RKO (cell line): ENCODE measurements around the gene MYCBP2.
A peak's percentile ranks its signal among the peaks of the same experiment; 100 is the strongest.
"Not testable (repeated sequence)": the region's sequence is repeated elsewhere in the genome, so short reads cannot be mapped to it uniquely, and the experiment has no call there.

Source experiments
- DNase-seq: peaks from one replicate; pipeline ENCODE4 v3.0.0-alpha.2; 2016; ENCODE audit warnings: low spot score

Gene MYCBP2

DNA sequence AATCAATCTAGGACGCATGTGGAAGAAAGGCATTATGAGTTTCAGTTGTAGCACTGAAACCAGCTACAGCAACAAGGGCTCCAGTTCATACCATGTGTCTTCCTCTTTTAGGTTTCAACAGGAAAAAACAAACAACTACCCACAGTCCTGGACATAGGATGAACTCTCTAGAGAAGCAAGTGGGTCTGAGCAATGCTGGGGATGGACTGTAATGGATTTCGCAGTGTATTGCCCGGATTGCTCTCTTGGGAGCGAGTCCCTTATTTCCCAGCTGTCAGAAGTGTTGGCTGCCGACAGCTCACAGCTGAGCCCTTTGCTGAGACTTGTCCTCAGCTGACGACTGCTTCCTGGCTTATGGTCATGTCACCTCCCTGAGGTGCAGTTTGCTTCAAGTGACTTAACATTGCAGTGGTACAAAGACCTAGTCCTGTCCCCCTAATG, 12.1 kb upstream of the MYCBP2 start:
- DNase-seq, result no peak

GRCh38 chr13:77338329-77338728, 11.4 kb upstream of the MYCBP2 start:
- DNase-seq, result no peak

- DNase-seq, result no peak
These were observed 10.3 kb upstream of the MYCBP2 start for GRCh38 chr13:77337159-77337558.

DNA sequence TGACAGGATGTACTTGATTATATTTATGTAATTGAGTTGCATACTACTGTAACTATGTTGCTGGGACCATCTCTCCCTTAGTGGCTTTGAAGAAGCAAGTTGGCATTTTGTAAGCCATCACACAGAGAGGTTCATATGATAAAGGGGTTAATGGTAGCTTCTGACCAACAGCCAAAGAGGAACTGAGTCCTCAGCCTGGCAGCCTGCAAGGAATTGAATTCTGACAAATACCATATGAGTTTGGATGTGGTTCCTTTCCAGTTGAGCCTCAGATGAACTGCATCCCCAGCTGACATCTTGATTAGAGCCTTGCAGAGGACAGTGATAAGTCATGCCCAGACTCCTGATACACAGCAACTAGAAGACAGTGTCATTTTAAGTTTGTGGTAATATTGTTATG, 8.6 kb upstream of the MYCBP2 start:
- DNase-seq, result no peak

- no peak for DNase-seq
These were observed 6.7 kb upstream of the MYCBP2 start for GRCh38 chr13:77333594-77333993.

- DNase-seq, result no peak
These were observed 4.5 kb upstream of the MYCBP2 start for GRCh38 chr13:77331421-77331820.

DNA sequence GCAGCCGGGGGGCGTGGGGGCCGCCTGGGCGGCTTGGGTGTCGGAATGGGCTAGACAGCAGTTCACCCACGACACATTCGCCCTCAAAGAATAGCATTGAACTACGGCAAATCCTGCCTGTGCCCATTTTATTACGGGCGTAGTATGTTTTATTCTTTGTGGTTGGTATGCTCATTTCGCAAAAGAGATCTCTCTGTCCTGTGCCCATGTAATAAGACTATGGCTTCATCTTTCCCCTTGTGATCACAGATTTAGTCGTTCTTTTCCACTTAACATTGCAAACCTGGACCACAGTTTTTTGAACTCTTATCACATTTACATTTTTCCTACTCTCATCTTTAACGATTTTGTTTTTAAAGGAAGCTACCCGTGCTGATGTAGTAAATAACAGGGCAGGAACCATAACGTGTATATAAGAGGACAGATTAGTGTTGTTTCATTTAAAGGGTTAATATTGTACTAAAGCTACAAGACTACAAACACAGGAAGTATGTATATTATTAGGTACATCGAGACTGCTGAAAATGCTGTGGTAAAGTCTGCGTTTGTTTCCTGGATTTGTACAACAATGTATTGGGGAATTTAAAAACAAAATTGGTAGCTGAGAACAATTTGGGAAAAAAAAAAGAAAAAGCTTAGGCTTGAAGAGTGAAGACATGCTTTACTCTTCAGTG, 3.2 kb upstream of the MYCBP2 start:
- DNase-seq, result peak; percentile 73

DNA sequence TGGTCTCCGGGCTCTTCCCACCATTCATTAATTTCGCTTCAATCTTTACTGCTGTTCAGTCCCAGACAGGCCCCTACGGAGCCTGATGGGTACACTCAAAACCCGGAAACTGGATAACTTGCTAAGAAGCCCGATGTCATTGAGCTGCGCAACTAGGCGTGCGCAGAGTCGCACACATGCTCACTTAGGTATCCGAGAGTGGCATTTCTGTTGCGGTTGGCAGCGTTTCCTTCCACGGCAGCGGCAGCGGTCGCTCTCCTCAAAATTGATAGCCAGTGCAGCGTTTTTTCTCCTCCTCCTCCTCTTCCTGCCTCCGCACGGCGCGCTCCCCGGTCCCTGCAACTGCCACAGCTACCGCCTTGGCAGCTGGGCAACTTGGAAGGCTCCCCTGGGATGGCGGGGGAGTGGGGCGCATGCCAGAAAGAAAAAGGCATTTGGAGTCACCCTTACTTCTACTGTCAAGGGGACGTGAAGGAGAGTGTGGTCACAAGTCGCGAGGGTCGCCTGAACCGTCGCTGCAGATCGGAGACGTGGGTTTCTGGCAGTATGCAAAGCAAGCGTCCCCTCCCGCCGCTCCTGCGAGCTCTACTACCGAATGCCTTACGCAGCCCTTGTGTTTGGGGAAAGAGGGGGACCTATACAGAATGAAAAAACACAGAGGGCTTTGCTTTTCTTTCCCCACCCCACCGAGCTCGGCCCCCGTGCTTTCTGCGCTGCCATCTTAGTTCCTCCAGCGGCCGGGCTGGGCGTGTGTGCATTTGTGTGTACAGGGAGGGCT, 2.4 kb upstream of the MYCBP2 start:
- peak; percentile 98 for DNase-seq

GRCh38 chr13:77328819-77329132, 1.9 kb upstream of the MYCBP2 start:
- DNase-seq, result no peak

DNA sequence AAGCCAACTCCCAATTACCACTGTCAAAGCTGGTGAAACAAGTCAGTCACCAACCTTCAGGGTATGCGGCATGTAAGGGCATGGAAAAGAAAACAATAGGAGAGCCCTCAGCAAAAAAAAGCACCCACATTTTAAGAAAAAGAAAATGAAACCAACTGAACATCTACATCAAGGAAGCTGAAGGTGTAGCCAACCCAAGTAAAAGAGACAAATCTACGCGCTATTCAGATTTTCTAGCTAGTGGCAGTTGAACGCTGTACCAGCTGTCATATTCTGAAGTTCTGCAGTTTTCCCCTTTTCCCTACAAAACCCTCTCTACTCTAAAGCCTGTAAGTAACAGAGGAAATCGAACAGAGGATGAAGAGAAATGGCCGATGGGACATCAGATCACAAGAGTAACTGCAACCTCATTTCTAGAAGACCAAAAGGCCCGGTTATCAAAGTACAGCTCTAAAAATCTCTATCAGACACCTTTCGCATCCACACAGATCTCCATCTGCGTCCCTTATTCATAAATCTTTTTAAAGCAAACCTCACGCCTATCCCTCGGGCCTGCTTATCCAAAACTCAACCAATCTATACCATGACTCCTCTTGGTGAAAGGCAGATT, 1.4 kb downstream of the MYCBP2 start:
- DNase-seq, result peak; percentile 24

- DNase-seq, result no peak
These were observed 3.0 kb downstream of the MYCBP2 start for GRCh38 chr13:77323858-77324257.

DNA sequence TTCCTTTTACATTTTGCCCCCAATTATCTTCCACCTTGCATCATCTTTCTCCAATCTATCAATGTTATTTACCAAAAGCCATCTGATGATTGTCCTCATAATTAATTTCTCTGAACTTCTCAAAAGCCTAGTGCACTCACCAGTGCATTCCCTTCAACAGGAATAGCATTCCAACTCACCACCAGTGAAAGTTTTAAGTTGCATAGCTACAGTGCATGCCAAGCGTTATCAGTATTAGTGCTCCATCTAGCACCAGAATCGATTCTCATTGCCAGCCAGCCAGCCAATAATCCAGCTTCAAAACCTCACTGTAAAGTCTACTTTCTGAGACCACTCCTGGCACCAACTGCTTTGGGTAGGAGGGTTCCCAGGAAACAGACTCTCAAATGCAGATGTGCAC, 7.4 kb downstream of the MYCBP2 start:
- no peak for DNase-seq

DNA sequence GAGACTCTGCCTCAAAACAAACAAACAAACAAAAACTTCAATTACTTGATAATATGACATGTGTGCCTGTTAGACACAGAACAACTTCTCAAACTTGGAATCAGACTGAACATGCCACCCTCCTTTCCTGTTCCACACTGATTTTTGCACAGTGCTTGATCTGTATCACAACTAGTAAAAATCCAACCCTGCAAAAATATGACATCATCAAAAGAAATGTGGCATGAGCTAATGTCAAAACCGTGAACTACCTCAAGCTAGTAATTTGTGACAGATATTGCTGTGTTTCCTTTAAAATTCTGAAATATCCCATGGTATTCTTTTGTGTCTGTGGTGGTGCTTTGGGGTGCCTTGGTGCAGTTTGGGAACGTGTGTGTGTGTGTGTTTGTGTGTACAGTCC, 8.2 kb downstream of the MYCBP2 start:
- no peak for DNase-seq

- DNase-seq, result no peak
These were observed 10.5 kb downstream of the MYCBP2 start for GRCh38 chr13:77316430-77316829.

DNA sequence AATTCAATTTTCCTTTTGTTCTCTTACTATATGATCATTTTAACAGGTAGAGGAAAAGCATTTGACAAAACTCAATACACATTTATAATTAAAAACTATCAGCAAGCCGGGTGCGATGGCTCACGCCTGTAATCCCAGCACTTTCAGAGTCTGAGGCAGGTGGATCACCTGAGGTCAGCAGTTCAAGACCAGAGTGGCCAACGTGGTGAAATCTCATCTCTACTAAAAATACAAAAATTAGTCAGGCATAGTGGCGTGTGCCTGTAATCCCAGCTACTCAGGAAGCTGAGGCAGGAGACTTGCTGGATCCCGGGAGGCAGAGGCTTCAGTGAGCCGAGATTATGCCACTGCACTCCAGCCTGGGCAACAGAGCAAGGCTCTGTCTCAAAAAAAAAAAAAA, 11.4 kb downstream of the MYCBP2 start:
- not testable (repeated sequence) for DNase-seq

DNA sequence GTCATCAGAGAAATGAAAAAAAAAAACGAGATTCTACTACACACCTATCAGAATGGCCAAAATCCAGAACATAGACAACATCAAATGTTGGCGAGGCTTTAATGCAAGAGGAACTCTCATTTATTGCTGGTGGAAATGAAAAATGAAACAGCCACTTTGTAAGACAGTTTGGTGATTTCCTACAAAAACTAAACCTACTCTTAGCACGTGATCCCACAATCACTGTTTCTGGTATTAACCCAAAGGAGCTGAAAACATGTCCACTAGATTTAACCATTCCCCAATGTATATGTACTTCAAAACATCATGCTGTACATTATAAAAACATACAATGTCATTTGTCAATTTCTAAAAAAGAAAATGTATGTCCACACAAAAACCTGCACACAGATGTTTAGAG, 13.0 kb downstream of the MYCBP2 start:
- no peak for DNase-seq

DNA sequence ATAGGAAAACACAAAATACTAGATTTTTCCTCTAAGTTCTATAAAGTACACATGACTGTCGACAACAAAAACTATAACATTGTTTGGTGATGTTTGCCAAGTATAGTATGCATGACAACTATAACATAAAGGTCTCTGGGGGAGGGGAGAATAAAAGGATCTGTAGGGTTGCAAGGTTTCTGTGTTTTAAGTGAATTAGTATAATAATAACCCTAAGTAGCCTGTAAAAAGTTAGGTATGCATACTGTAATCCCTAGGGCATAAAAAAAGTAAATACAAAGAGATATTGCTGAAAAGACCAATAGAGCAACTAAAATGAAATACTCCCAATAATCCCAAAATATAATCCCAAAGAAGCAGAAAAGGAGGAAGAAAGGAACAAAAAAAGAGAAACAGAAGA, 14.6 kb downstream of the MYCBP2 start:
- no peak for DNase-seq

GRCh38 chr13:77310579-77311279, 16.2 kb downstream of the MYCBP2 start:
- no peak for DNase-seq

GRCh38 chr13:77310161-77310560, 16.7 kb downstream of the MYCBP2 start:
- DNase-seq, result no peak

DNA sequence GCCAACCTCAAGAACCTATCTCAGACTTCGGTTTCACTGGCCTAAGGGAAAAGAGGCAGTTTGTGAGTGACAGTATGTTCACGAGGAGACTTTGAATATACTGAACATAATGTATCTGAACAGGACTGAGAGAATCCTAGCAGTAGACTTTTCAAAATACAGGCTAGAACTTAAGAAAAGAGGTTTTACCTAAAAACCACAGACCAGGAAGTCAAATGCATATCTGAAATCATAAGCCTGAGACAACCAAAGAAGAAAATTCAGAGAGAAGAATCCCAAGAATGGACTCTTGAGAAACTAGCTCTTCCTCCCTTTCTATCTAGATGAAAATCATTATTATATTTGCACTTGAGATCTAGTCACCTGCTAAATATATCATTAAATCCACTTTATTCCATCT, 17.6 kb downstream of the MYCBP2 start:
- DNase-seq, result no peak

- DNase-seq, result no peak
These were observed 20.4 kb downstream of the MYCBP2 start for GRCh38 chr13:77306458-77306857.

DNA sequence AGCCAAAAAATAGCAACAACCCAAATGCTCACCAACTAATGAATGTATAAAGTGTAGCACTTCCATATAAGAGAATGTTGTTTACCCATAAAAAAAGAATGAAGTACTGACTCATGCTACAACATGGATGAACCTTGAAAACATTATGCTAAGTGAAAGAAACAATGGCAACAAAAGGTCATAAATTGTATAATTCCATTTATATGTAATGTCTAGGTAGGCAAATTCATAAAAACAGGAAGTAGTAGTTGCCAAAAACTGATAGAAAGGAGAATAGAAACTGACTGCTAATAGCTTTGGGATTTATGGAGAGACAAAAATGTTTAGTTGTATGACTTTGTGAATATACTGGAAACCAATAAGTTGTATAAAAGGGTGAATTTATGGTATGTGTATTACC, 21.6 kb downstream of the MYCBP2 start:
- DNase-seq, result no peak
